Measurements from ENCODE around the gene KCNC3.

The KCNC3 gene

DNA sequence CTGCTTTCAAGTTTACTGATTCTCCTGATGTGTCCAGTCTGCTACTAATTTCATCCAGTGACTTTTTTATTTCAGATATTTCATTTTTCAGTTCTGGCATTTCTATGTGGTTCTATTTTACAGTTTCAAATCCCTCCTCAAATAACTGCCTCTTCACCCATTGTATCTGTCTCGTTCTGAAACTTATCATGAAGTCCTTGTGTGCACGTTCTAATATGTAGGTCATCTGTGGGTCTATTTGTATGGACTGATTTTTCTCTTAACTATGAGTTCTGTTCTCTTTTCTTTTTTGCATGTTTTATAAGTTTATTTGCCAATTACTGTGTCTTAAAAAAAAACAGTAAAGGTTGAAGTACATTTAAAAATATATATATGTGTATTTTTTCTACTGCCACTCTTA, 43.3 kb downstream of the KCNC3 start:
- no peak for DNase-seq (ENCODE audit: low read depth)
- TF ChIP-seq, protein P1, sequence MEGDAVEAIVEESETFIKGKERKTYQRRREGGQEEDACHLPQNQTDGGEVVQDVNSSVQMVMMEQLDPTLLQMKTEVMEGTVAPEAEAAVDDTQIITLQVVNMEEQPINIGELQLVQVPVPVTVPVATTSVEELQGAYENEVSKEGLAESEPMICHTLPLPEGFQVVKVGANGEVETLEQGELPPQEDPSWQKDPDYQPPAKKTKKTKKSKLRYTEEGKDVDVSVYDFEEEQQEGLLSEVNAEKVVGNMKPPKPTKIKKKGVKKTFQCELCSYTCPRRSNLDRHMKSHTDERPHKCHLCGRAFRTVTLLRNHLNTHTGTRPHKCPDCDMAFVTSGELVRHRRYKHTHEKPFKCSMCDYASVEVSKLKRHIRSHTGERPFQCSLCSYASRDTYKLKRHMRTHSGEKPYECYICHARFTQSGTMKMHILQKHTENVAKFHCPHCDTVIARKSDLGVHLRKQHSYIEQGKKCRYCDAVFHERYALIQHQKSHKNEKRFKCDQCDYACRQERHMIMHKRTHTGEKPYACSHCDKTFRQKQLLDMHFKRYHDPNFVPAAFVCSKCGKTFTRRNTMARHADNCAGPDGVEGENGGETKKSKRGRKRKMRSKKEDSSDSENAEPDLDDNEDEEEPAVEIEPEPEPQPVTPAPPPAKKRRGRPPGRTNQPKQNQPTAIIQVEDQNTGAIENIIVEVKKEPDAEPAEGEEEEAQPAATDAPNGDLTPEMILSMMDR (IDR thresholded peaks at IDR 0.05; ENCODE audit: low read length, missing control alignments) = no peak
- H3K4me3 ChIP-seq (replicated peaks; ENCODE audit: low read depth, low read length) = no peak overlapping the region

DNA sequence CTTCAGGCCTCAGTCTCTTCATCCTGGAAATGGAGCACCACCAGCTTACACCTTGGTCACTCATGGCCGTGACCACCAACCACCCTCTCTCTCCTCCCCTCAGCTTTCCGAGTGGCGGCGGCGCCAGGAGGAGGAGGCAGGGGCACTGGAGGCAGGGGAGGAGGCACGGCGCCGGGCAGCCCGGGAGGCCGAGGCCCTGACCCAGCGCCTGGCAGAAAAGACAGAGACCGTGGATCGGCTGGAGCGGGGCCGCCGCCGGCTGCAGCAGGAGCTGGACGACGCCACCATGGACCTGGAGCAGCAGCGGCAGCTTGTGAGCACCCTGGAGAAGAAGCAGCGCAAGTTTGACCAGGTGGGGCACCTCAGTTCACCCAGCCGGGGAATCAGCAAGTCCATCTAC, 47.7 kb downstream of the KCNC3 start:
- no peak for DNase-seq (ENCODE audit: low read depth)
- no peak overlapping the region for H3K4me3 ChIP-seq (replicated peaks; ENCODE audit: low read depth, low read length)
- TF ChIP-seq, protein P1 (IDR thresholded peaks at IDR 0.05; ENCODE audit: low read length, missing control alignments) = no peak

DNA sequence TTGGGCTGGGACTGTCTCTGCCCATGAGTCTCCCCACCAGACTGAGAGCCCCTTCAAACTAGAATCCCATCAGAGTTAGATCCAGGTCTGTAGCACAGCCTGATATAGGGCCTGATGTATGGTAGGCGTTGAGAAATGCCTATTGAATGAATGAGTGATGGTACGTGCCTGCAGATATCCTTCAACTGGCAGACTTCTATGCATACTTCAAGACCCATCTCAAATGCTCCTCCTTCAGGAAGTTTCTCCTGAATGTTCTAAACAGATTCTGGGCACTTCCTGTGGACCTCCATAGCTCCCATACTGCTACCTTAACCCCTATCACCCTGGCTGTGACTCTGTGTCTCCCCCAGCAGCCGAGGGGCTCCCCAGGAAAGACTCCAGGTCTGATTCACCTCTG, 48.2 kb downstream of the KCNC3 start:
- TF ChIP-seq, protein P1 (IDR thresholded peaks at IDR 0.05; ENCODE audit: low read length, missing control alignments) = no peak
- DNase-seq (ENCODE audit: low read depth) = no peak
- no peak overlapping the region for H3K4me3 ChIP-seq (replicated peaks; ENCODE audit: low read depth, low read length)

DNA sequence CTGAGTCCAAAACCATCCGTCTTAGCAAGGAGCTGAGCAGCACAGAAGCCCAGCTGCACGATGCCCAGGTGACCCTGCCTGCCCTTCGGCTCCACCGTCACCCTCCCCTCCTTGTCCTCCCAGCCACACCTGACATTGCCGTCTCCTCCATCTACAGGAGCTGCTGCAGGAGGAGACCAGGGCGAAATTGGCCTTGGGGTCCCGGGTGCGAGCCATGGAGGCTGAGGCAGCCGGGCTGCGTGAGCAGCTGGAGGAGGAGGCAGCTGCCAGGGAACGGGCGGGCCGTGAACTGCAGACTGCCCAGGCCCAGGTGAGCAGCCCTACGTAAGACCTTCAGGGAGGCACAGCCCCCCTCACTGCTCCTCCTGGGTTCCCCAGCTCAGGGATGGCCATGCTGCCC, 49.1 kb downstream of the KCNC3 start:
- TF ChIP-seq, protein P1 (IDR thresholded peaks at IDR 0.05; ENCODE audit: low read length, missing control alignments) = no peak

DNA sequence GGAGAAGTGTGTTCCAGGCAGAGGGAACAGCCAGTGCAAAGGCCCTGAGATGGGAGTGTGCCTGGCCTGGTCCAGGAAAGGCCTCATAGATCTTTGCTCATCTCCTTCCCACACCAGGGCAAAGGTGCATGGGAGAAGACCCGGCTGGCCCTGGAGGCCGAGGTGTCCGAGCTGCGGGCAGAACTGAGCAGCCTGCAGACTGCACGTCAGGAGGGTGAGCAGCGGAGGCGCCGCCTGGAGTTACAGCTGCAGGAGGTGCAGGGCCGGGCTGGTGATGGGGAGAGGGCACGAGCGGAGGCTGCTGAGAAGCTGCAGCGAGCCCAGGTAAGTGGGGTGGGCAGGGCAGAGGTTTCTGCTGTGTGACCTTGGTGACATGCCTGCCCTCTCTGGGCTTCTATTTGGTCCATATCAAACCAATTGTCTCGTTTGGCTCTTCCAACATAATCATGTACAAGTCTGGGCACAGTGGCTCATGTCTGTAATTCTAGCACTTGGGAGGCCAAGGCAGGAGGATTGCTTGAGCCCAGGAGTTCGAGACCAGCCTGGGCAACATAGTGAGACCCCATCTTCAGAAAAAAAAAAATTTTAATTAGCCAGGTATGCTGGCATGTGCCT, 51.1 kb downstream of the KCNC3 start:
- no peak overlapping the region for H3K4me3 ChIP-seq (replicated peaks; ENCODE audit: low read depth, low read length)

More for the DNA sequence above, 49.1 kb downstream of the KCNC3 start:
- DNase-seq (ENCODE audit: low read depth) = no peak
- no peak overlapping the region for H3K4me3 ChIP-seq (replicated peaks; ENCODE audit: low read depth, low read length)

DNA sequence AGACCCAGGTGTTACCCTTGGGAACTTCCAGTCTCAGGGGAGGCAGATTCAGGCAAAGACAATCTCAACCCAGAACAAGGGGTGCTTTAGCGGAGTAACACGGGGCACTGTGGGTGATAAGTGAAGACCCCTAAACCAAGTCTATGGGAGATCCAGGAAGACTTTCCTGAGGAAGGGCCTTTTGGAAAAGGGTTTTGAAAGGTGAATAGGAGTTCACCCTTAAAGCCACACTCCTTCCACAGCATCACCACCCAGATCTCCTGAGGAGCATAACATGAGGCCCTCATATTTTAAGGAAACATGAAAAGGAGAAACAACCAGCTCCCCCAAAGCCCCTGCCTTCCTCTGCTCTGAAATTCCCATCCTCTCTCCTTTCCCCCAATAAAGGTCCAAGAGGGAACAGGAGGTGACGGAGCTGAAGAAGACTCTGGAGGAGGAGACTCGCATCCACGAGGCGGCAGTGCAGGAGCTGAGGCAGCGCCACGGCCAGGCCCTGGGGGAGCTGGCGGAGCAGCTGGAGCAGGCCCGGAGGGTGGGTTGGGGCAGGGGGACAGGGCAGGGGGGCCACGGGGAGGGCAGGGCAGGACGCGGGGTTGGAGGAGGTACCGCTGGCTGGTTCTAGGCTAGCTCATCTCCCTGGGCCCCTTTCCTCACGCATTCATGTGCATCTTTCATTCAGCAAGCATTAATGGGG, 52.7 kb downstream of the KCNC3 start:
- H3K4me3 ChIP-seq (replicated peaks; ENCODE audit: low read depth, low read length) = no peak overlapping the region
- TF ChIP-seq, protein P1 (IDR thresholded peaks at IDR 0.05; ENCODE audit: low read length, missing control alignments) = no peak
- no peak for DNase-seq (ENCODE audit: low read depth)

More for the DNA sequence above, 51.1 kb downstream of the KCNC3 start:
- TF ChIP-seq, protein P1 (IDR thresholded peaks at IDR 0.05; ENCODE audit: low read length, missing control alignments) = no peak
- DNase-seq (ENCODE audit: low read depth) = no peak
